ENCODE data around the gene KCND2.

Gene KCND2

GRCh38 chr7:120603366-120603765 lies 330.4 kb downstream of the KCND2 start:
- TF ChIP-seq, protein P1, sequence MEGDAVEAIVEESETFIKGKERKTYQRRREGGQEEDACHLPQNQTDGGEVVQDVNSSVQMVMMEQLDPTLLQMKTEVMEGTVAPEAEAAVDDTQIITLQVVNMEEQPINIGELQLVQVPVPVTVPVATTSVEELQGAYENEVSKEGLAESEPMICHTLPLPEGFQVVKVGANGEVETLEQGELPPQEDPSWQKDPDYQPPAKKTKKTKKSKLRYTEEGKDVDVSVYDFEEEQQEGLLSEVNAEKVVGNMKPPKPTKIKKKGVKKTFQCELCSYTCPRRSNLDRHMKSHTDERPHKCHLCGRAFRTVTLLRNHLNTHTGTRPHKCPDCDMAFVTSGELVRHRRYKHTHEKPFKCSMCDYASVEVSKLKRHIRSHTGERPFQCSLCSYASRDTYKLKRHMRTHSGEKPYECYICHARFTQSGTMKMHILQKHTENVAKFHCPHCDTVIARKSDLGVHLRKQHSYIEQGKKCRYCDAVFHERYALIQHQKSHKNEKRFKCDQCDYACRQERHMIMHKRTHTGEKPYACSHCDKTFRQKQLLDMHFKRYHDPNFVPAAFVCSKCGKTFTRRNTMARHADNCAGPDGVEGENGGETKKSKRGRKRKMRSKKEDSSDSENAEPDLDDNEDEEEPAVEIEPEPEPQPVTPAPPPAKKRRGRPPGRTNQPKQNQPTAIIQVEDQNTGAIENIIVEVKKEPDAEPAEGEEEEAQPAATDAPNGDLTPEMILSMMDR (IDR thresholded peaks at IDR 0.05; ENCODE audit: low read length, missing control alignments), result no peak
- H3K4me3 ChIP-seq (replicated peaks; ENCODE audit: low read depth, low read length), result no peak overlapping the region
- DNase-seq (ENCODE audit: low read depth), result no peak

DNA sequence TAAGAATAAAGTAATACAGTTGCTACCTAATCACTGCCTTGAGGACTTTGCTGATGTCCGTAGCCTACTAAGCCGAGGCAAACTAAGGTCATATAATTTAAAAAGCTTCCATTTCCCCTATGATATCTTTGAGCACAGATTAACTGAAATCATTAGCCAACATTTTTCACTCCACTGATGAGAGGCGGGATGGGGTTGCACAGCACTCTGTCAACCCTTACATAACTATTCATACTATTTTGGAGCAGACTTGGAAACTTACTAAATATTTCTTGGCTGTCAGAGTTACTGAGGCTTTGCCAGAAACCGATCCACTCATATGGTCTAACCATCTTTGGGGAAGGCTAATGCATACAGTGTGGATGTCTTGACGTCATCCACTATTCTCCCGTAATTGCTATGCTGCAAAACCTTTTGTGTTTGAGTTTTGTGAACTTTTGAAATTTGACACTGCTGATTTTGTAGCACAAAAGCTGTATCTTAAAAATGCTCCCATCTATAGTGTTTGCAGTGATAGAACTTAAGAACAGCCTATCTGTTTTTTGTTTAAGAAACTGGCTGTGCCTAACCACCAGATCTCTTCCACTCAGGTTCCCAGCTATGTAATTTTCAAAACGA lies 336.3 kb downstream of the KCND2 start:
- no peak overlapping the region for H3K4me3 ChIP-seq (replicated peaks; ENCODE audit: low read depth, low read length)
- TF ChIP-seq, protein P1 (IDR thresholded peaks at IDR 0.05; ENCODE audit: low read length, missing control alignments), result no peak
- DNase-seq (ENCODE audit: low read depth), result peak; percentile 1

DNA sequence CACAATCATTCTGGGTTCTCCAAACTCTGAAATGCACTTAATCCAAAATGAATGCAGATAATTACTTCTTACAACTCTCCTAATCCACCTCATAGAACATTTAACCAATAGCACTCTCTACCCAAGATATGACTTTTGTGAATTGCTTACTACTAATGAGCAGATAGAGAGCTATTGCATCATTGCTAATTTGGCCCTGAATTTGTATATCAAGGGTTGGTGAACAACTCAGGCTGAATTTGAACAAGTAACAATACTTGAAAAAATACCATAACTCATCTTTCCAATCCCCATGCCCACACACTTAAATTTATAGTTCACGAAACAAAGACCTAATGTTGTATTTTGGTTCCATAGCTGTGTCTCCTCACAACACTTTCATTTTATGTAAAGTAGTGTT lies 339.0 kb downstream of the KCND2 start:
- H3K4me3 ChIP-seq (replicated peaks; ENCODE audit: low read depth, low read length), result no peak overlapping the region
- TF ChIP-seq, protein P1 (IDR thresholded peaks at IDR 0.05; ENCODE audit: low read length, missing control alignments), result no peak
- DNase-seq (ENCODE audit: low read depth), result no peak

DNA sequence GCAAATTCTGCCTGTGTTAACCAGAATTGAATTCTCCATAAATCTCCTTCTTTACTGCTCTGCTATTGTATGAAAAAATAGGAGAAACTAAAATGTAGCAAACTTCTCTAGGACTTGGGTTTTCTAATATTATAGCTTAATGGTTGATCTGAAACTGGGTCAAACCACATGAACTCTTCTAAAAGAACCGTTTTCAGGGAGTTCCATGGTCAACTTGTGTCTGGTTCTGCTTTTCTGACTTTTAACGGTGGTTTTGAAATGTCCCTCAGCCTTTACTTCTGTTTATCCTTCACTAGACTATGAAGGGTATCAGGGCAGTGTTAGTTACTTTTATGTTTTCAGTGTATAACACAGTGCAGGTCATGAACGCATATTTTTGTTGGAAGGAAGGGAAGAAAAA lies 342.7 kb downstream of the KCND2 start:
- H3K4me3 ChIP-seq (replicated peaks; ENCODE audit: low read depth, low read length), result no peak overlapping the region
- DNase-seq (ENCODE audit: low read depth), result no peak
- TF ChIP-seq, protein P1 (IDR thresholded peaks at IDR 0.05; ENCODE audit: low read length, missing control alignments), result no peak

DNA sequence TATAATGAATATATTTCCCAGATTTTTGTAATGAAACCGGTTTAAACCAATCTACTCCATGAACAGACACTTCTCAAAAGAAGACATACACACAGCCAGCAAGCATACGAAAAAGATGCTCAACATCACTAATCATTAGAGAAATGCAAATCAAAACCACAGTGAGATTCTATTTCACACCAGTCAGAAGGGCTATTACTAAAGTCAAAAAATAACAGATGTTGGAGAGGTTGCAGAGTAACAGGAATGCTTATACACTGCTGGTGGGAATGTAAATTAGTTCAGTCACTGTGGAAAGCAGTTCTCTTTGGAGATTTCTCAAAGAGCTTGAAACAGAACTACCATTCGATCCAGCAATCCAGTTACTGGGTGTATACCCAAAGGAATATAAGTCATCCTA lies 344.3 kb downstream of the KCND2 start:
- TF ChIP-seq, protein P1 (IDR thresholded peaks at IDR 0.05; ENCODE audit: low read length, missing control alignments), result no peak
- no peak overlapping the region for H3K4me3 ChIP-seq (replicated peaks; ENCODE audit: low read depth, low read length)
- no peak for DNase-seq (ENCODE audit: low read depth)

- TF ChIP-seq, protein P1 (IDR thresholded peaks at IDR 0.05; ENCODE audit: low read length, missing control alignments), result no peak
- H3K4me3 ChIP-seq (replicated peaks; ENCODE audit: low read depth, low read length), result no peak overlapping the region
- DNase-seq (ENCODE audit: low read depth), result no peak
Observed at GRCh38 chr7:120628251-120628650, 355.3 kb downstream of the KCND2 start.

- TF ChIP-seq, protein P1 (IDR thresholded peaks at IDR 0.05; ENCODE audit: low read length, missing control alignments), result no peak
Observed at GRCh38 chr7:120639884-120640283, 366.9 kb downstream of the KCND2 start.

More at GRCh38 chr7:120639884-120640283, 366.9 kb downstream of the KCND2 start:
- DNase-seq (ENCODE audit: low read depth), result no peak
- H3K4me3 ChIP-seq (replicated peaks; ENCODE audit: low read depth, low read length), result no peak overlapping the region
